Measurements from ENCODE around the gene ANKRD10.

ANKRD10 gene

GRCh38 chr13:110942248-110942981 lies 27.5 kb upstream of the ANKRD10 start:
- Histone ChIP-seq H3K36me3 (ENCODE audit: low read length) (no peaks in the 10 kb centered on the region), H2AFZ (ENCODE audit: low read depth, low read length, severe bottlenecking) (no peak overlapping the region), H3K4me2 (ENCODE audit: low read depth, low read length, poor library complexity, severe bottlenecking) (no peak overlapping the region), H3K9me2 (replicated peaks; ENCODE audit: insufficient read depth, low read length) (no peaks in the 10 kb centered on the region), H3K4me3 (ENCODE audit: insufficient read depth, low read length, poor library complexity, severe bottlenecking) (no peak overlapping the region), H3K9me3 (ENCODE audit: insufficient read depth, low read length) (no peaks in the 10 kb centered on the region), H3K27ac (ENCODE audit: low read depth, low read length) (no peak overlapping the region), H3K9ac (ENCODE audit: low read length) (no peak overlapping the region), H3K79me2 (ENCODE audit: insufficient read depth, low read length) (no peaks in the 10 kb centered on the region), H3F3A (ENCODE audit: insufficient read depth) (no peaks in the 10 kb centered on the region), H4K20me1 (ENCODE audit: low read depth, low read length) (no peaks in the 10 kb centered on the region), H3K27me3 (ENCODE audit: low read length) (no peaks in the 10 kb centered on the region)
- TF ChIP-seq CTCF (IDR thresholded peaks at IDR 0.05; ENCODE audit: insufficient read depth, low read length, poor library complexity, severe bottlenecking) = no peak
- no peak for TF ChIP-seq EZH2phosphoT487 (conservative IDR thresholded peaks at IDR 0.05; ENCODE audit: low read length)

GRCh38 chr13:110938662-110939421 lies 24.0 kb upstream of the ANKRD10 start:
- Histone ChIP-seq H3K9me3 (ENCODE audit: insufficient read depth, low read length) (peaks cover 4% of the 10 kb centered on the region; the same call in 1 of the 2 replicates), H3K4me2 (ENCODE audit: low read depth, low read length, poor library complexity, severe bottlenecking) (no peak overlapping the region), H2AFZ (ENCODE audit: low read depth, low read length, severe bottlenecking) (no peak overlapping the region), H3K4me3 (ENCODE audit: insufficient read depth, low read length, poor library complexity, severe bottlenecking) (no peak overlapping the region), H3K9ac (ENCODE audit: low read length) (no peak overlapping the region), H3K79me2 (ENCODE audit: insufficient read depth, low read length) (no peaks in the 10 kb centered on the region), H3K36me3 (ENCODE audit: low read length) (no peaks in the 10 kb centered on the region), H3K9me2 (replicated peaks; ENCODE audit: insufficient read depth, low read length) (no peaks in the 10 kb centered on the region), H3K27ac (ENCODE audit: low read depth, low read length) (no peak overlapping the region), H4K20me1 (ENCODE audit: low read depth, low read length) (no peaks in the 10 kb centered on the region), H3F3A (ENCODE audit: insufficient read depth) (no peaks in the 10 kb centered on the region), H3K27me3 (ENCODE audit: low read length) (no peaks in the 10 kb centered on the region)
- TF ChIP-seq EZH2phosphoT487 (conservative IDR thresholded peaks at IDR 0.05; ENCODE audit: low read length) (no peak), CTCF (IDR thresholded peaks at IDR 0.05; ENCODE audit: insufficient read depth, low read length, poor library complexity, severe bottlenecking) (no peak)

GRCh38 chr13:110937511-110938285 lies 22.8 kb upstream of the ANKRD10 start:
- H3K4me2 ChIP-seq (ENCODE audit: low read depth, low read length, poor library complexity, severe bottlenecking) = no peak overlapping the region

More at GRCh38 chr13:110937511-110938285, 22.8 kb upstream of the ANKRD10 start:
- Histone ChIP-seq H3K9me2 (replicated peaks; ENCODE audit: insufficient read depth, low read length) (no peaks in the 10 kb centered on the region), H4K20me1 (ENCODE audit: low read depth, low read length) (no peaks in the 10 kb centered on the region), H2AFZ (ENCODE audit: low read depth, low read length, severe bottlenecking) (no peak overlapping the region), H3K4me3 (ENCODE audit: insufficient read depth, low read length, poor library complexity, severe bottlenecking) (no peak overlapping the region), H3K27ac (ENCODE audit: low read depth, low read length) (no peak overlapping the region), H3K79me2 (ENCODE audit: insufficient read depth, low read length) (no peaks in the 10 kb centered on the region), H3K9ac (ENCODE audit: low read length) (no peak overlapping the region), H3F3A (ENCODE audit: insufficient read depth) (no peaks in the 10 kb centered on the region), H3K27me3 (ENCODE audit: low read length) (no peaks in the 10 kb centered on the region), H3K36me3 (ENCODE audit: low read length) (no peaks in the 10 kb centered on the region), H3K9me3 (ENCODE audit: insufficient read depth, low read length) (peaks cover 15% of the 10 kb centered on the region; the same call in 1 of the 2 replicates)
- TF ChIP-seq CTCF (IDR thresholded peaks at IDR 0.05; ENCODE audit: insufficient read depth, low read length, poor library complexity, severe bottlenecking) (no peak), EZH2phosphoT487 (conservative IDR thresholded peaks at IDR 0.05; ENCODE audit: low read length) (no peak)
